Activated naive CD4-positive, alpha-beta T cell treated with anti-CD3 and anti-CD28 coated beads for 36 hours (primary cell): ENCODE measurements around the gene CPSF2. TPM values are rescaled to one million over a fixed set of nuclear protein-coding genes. Genes with fewer than 3 reads are reported as not detected.
"Not testable (repeated sequence)": the region's sequence is repeated elsewhere in the genome, so short reads cannot be mapped to it uniquely, and the experiment has no call there.

ENCODE experiments used
- CTCF ChIA-PET: fragments of 350-600 bp; sonication (Branson Sonifier 250); formaldehyde crosslinking; loops from one replicate; lab custom pipeline; 2021; ENCODE audit warnings: antibody characterized with exemption; lab: Charles Lee
- DNase-seq: peaks from one replicate; pipeline ENCODE4 v3.0.0-alpha.2; 2020
- H3K27ac Mint-ChIP-seq: one replicate; pipeline ENCODE4 v1.8.0; 2021; ENCODE audit warnings: mild to moderate bottlenecking, mixed read lengths
- H3K27me3 Mint-ChIP-seq: one replicate; pipeline ENCODE4 v1.8.0; 2021; ENCODE audit warnings: low read depth, mixed read lengths
- H3K36me3 Mint-ChIP-seq: one replicate; pipeline ENCODE4 v1.8.0; 2021; ENCODE audit warnings: low read depth, mixed read lengths
- H3K4me1 Mint-ChIP-seq: one replicate; pipeline ENCODE4 v1.8.0; 2021; ENCODE audit warnings: low read depth, mixed read lengths
- H3K4me3 Mint-ChIP-seq: one replicate; pipeline ENCODE4 v1.8.0; 2021; ENCODE audit warnings: mild to moderate bottlenecking, moderate library complexity, mixed read lengths
- H3K9me3 Mint-ChIP-seq: one replicate; pipeline ENCODE4 v1.8.0; 2021; ENCODE audit warnings: mixed read lengths
- intact Hi-C: fragments of 100-400 bp; cut with micrococcal nuclease; formaldehyde crosslinking; loops from one replicate; pipeline ENCODE4 v1.15.1; 2023
- total RNA-seq, 2 experiments: library from RNA; stranded (reverse); gene quantifications; one replicate each; pipeline ENCODE4 v1.2.3, GENCODE V29; 2021

CPSF2 gene
- total RNA-seq, 2 experiments from 2014 or later = 103 to 115 TPM

DNA sequence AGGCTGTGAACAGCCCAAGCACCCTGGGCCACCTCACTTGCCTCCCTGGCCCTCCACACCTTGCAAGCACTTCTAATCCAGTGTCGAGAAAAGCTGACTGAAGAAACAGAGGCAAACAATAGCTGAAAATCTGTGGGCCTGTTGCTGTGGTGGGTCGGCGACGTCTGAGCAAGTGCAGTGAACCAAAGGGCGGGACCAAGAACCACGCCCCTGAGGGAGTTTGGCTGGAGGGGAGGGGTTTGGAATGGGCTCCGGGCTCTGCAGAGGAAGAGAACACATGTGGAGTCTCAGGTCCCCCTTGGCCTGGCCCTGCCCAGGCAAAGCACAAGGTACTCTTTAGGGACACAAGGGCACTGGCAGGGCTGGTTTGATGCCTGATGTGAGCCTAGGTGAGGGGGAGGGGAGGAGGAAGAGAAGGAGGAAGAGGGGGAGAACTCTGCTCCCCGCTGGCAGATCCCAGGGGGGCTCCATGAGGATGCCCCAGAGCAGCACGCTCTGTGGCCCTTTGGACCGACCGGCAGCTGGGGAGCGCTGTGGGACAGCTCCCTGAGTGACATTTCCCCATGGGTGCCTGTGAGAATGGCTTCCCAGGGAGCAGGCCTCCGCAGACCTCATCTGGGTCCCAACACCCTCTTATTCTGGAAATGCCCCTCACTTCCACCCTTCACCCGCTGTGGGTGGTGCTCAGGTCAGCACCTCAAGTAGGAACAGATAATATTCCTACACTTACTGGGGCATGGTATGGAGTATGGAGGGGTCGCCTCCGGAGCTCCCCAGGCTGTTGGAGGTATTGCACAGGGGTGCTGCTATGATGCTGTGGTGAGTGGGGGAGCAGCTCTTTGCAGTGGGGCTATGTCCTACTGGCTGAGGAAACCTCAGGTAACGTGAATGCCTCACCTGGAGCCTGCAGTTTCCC, 85.5 kb downstream of the CPSF2 start:
- CTCF ChIA-PET = no interaction called here
- H3K27ac Mint-ChIP-seq = no peak overlapping the region

DNA sequence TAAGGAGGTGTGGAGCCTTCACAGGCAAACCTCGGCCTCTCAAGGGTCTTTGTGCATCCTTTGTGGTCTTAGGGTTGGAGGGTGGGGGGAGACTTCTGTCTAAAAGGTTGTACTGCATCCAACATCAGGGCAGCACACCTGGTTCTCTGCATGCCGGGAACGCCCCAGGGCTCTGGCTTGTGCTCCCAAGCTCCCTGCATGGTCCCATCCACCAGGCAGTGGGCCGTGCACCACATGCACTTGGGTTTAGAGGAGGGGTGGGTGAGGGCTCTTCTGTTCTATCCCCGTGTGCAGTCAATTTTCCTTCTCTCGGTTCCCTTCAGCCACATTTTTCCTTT, 86.1 kb downstream of the CPSF2 start:
- CTCF ChIA-PET = no interaction called here
- DNase-seq = no peak
- Mint-ChIP-seq H3K27me3 (no peaks in the 10 kb centered on the region), H3K4me3 (no peak overlapping the region), H3K4me1 (no peaks in the 10 kb centered on the region), H3K27ac (no peak overlapping the region), H3K9me3 (peaks cover 14% of the 10 kb centered on the region), H3K36me3 (peaks cover 4% of the 10 kb centered on the region)
- intact Hi-C loops = no loop called here

More for the DNA sequence above, 85.5 kb downstream of the CPSF2 start:
- H3K4me3 Mint-ChIP-seq = no peak overlapping the region
- DNase-seq = no peak
- H3K27me3 Mint-ChIP-seq = no peaks in the 10 kb centered on the region
- intact Hi-C loops = no loop called here
- no peaks in the 10 kb centered on the region for H3K4me1 Mint-ChIP-seq
- H3K36me3 Mint-ChIP-seq = peaks cover 3% of the 10 kb centered on the region
- peaks cover 10% of the 10 kb centered on the region for H3K9me3 Mint-ChIP-seq

DNA sequence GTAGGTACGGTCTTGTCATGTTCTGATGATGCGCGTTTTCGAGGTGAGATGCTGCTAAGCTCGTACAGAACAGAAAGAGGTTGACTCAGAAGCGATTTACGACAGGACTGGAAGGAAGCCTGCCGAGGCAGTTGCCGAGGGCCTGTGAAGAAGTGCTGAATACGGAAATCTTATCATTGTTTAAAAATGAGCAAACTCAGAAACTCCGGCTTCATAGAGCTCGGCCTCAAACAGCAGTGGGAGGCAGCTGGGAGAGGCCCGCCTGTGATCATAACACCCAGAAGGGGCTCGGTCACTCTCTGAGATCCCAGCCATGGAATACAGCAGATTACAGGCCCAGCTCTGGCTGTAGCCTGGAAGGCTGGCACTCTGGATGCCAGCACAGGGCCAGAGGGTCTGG, 87.4 kb downstream of the CPSF2 start:
- Mint-ChIP-seq H3K4me3 (no peak overlapping the region), H3K4me1 (no peaks in the 10 kb centered on the region), H3K27me3 (no peaks in the 10 kb centered on the region), H3K9me3 (peaks cover 23% of the 10 kb centered on the region), H3K36me3 (peaks cover 4% of the 10 kb centered on the region), H3K27ac (no peak overlapping the region)
- intact Hi-C loops = no loop called here
- no peak for DNase-seq
- CTCF ChIA-PET = no interaction called here

DNA sequence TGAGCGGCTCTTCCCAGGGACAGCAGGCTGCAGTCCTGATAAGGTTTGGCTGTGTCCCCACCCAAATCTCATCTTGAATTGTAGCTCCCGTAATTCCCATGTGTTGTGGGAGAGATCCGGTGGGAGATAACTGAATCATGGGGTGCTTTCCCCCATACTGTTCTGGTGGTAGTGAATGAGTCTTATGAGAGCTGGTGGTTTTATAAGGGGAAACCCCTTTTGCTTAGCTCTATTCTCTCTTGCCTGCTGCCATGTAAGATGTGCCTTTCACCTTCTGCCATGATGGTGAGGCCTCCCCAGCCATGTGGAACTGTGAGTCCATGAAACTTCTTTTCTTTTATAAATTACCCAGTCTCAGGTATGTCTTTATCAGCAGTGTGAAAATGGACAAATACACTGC, 91.4 kb downstream of the CPSF2 start:
- H3K36me3 Mint-ChIP-seq, H3K27ac Mint-ChIP-seq, DNase-seq, H3K4me1 Mint-ChIP-seq, intact Hi-C loops, H3K27me3 Mint-ChIP-seq, H3K4me3 Mint-ChIP-seq: not testable (repeated sequence)
- CTCF ChIA-PET = interaction anchor here (0.6 to 1.0 kb wide), 2 partner anchors 13 to 306 kb away, joined by 3 read pairs; no protein-coding TSS in a partner anchor
- peaks cover 23% of the 10 kb centered on the region for H3K9me3 Mint-ChIP-seq

DNA sequence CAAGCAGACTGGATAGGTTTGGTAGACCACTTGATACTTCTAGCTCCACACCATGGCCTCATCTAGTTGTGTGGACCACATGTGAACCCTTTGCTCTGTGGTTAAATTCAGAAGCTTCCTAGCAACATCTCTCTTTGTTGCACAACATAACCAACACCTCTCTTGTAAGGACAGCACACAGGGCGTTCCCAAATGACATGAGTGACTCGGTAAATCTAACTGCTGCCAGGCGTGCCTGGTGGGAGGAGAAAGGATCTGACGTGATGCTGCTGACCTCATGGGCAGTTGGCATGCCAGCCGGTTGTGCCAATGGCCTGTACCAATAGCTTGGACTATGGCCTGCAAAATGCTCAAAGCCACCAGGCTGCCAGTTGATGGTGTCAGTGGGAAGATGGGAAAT, 93.8 kb downstream of the CPSF2 start:
- Mint-ChIP-seq H3K9me3 (peaks cover 23% of the 10 kb centered on the region), H3K27me3 (no peaks in the 10 kb centered on the region), H3K36me3 (peaks cover 4% of the 10 kb centered on the region), H3K27ac (no peak overlapping the region), H3K4me3 (no peak overlapping the region), H3K4me1 (no peaks in the 10 kb centered on the region)
- CTCF ChIA-PET = no interaction called here
- DNase-seq = no peak
- intact Hi-C loops = no loop called here

DNA sequence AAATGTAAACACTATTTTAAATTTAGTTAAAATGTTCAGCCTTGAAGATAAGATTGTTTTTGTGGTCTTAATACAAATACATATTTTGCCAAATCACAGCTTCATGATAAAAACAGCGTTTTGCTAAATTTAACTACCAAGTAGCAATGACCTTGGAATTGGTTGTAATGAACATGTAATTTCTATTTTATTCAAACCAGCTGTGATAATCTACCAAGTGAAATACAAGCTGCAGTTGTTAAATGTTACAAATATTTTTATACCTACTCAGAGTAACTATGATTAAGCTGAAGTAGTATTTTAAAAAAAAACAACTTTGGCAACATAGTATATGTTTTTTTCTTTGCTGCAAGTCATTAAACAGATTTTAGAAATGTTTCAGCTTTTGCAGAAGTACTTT, 96.2 kb downstream of the CPSF2 start:
- CTCF ChIA-PET = no interaction called here
- Mint-ChIP-seq H3K36me3 (no peaks in the 10 kb centered on the region), H3K27me3 (no peaks in the 10 kb centered on the region), H3K27ac (no peak overlapping the region), H3K9me3 (peaks cover 8% of the 10 kb centered on the region), H3K4me1 (no peaks in the 10 kb centered on the region), H3K4me3 (no peak overlapping the region)
- no peak for DNase-seq
- intact Hi-C loops = no loop called here

Other genes with a start within 250 kb of the CPSF2 start
- gene FBLN5, start 174.3 kb upstream of the CPSF2 start, total RNA-seq = 1 to 10 TPM; 1.2 to 1.6 TPM
- gene TRIP11, start 81.9 kb upstream of the CPSF2 start, total RNA-seq = 10 to 100 TPM; 22.7 to 26.1 TPM
- gene ATXN3, start 15.4 kb upstream of the CPSF2 start, total RNA-seq = 10 to 100 TPM; 25.0 to 27.1 TPM
- 100 to 1,000 TPM; 111 to 114 TPM for gene NDUFB1, start 263 bp upstream of the CPSF2 start, total RNA-seq
- gene SLC24A4, start 201.2 kb downstream of the CPSF2 start, total RNA-seq = not detected